Measurements from ENCODE around the gene OGFR. TPM values are rescaled to one million over a fixed set of nuclear protein-coding genes. Genes with fewer than 3 reads are reported as not detected.

Gene OGFR
- total RNA-seq, 1 donor = 39.1 TPM

DNA sequence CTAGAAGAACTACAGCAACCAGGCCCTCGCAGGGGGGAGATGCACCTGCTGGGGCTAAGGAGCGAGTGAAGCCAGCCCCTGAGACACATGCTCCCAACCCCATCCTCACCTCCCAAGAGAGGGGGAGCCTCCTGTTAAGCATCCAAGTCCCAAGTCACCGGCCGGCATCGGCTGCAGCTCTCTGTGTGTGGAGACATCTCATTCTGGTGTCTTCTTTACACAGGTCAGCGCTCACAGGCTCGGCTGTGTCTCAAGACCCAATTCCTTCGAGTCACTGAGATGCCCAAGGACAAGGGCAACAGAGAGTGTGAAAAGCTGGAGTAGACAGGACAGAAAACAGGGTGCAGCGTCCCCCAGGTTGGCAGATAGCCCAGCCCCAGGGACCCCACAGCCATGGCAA lies 29.4 kb upstream of the OGFR start:
- no peak for DNase-seq (ENCODE audit: insufficient read length, low spot score, missing footprints)
- Histone ChIP-seq H3K4me2 (ENCODE audit: insufficient read depth, low read length) (no peak overlapping the region), H4K20me1 (ENCODE audit: insufficient read depth, low read length) (no peaks in the 10 kb centered on the region), H3K27me3 (ENCODE audit: insufficient read depth, low read length) (peaks cover 3% of the 10 kb centered on the region), H3K9me3 (ENCODE audit: low read depth, low read length) (no peaks in the 10 kb centered on the region), H3K79me2 (ENCODE audit: insufficient read depth, low read length) (no peaks in the 10 kb centered on the region), H3K36me3 (ENCODE audit: insufficient read depth, low read length) (no peaks in the 10 kb centered on the region), H3K4me3 (ENCODE audit: insufficient read depth, low read length) (no peak overlapping the region), H3K4me1 (ENCODE audit: insufficient read depth, low read length) (no peaks in the 10 kb centered on the region), H3K27ac (ENCODE audit: low read depth, low read length) (no peak overlapping the region), H2AFZ (ENCODE audit: low read length) (no peak overlapping the region)
- TF ChIP-seq CTCF (IDR thresholded peaks at IDR 0.05; ENCODE audit: extremely low read depth, low read depth, low read length) = no peak

GRCh38 chr20:62776035-62776691 lies 28.5 kb upstream of the OGFR start:
- peaks cover 6% of the 10 kb centered on the region for H3K27me3 ChIP-seq (ENCODE audit: insufficient read depth, low read length)

GRCh38 chr20:62776692-62777527 lies 27.7 kb upstream of the OGFR start:
- no peaks in the 10 kb centered on the region for H3K36me3 ChIP-seq (ENCODE audit: insufficient read depth, low read length)
- peaks cover 6% of the 10 kb centered on the region for H3K27me3 ChIP-seq (ENCODE audit: insufficient read depth, low read length)
- no peaks in the 10 kb centered on the region for H4K20me1 ChIP-seq (ENCODE audit: insufficient read depth, low read length)
- DNase-seq (ENCODE audit: insufficient read length, low spot score, missing footprints) = no peak
- H3K4me3 ChIP-seq (ENCODE audit: insufficient read depth, low read length) = no peak overlapping the region
- H3K4me1 ChIP-seq (ENCODE audit: insufficient read depth, low read length) = no peaks in the 10 kb centered on the region
- no peaks in the 10 kb centered on the region for H3K9me3 ChIP-seq (ENCODE audit: low read depth, low read length)
- no peak overlapping the region for H3K27ac ChIP-seq (ENCODE audit: low read depth, low read length)
- TF ChIP-seq CTCF (IDR thresholded peaks at IDR 0.05; ENCODE audit: extremely low read depth, low read depth, low read length) = no peak
- no peaks in the 10 kb centered on the region for H3K79me2 ChIP-seq (ENCODE audit: insufficient read depth, low read length)
- H2AFZ ChIP-seq (ENCODE audit: low read length) = no peak overlapping the region
- no peak overlapping the region for H3K4me2 ChIP-seq (ENCODE audit: insufficient read depth, low read length)

More at GRCh38 chr20:62776035-62776691, 28.5 kb upstream of the OGFR start:
- Histone ChIP-seq H3K9me3 (ENCODE audit: low read depth, low read length) (no peaks in the 10 kb centered on the region), H3K36me3 (ENCODE audit: insufficient read depth, low read length) (no peaks in the 10 kb centered on the region), H4K20me1 (ENCODE audit: insufficient read depth, low read length) (no peaks in the 10 kb centered on the region), H2AFZ (ENCODE audit: low read length) (no peak overlapping the region), H3K79me2 (ENCODE audit: insufficient read depth, low read length) (no peaks in the 10 kb centered on the region), H3K27ac (ENCODE audit: low read depth, low read length) (no peak overlapping the region), H3K4me2 (ENCODE audit: insufficient read depth, low read length) (no peak overlapping the region), H3K4me3 (ENCODE audit: insufficient read depth, low read length) (no peak overlapping the region), H3K4me1 (ENCODE audit: insufficient read depth, low read length) (no peaks in the 10 kb centered on the region)
- no peak for TF ChIP-seq CTCF (IDR thresholded peaks at IDR 0.05; ENCODE audit: extremely low read depth, low read depth, low read length)
- no peak for DNase-seq (ENCODE audit: insufficient read length, low spot score, missing footprints)

GRCh38 chr20:62777528-62777830 lies 27.2 kb upstream of the OGFR start:
- H2AFZ ChIP-seq (ENCODE audit: low read length) = no peak overlapping the region

More at GRCh38 chr20:62777528-62777830, 27.2 kb upstream of the OGFR start:
- Histone ChIP-seq H4K20me1 (ENCODE audit: insufficient read depth, low read length) (no peaks in the 10 kb centered on the region), H3K4me3 (ENCODE audit: insufficient read depth, low read length) (no peak overlapping the region), H3K4me2 (ENCODE audit: insufficient read depth, low read length) (no peak overlapping the region), H3K4me1 (ENCODE audit: insufficient read depth, low read length) (no peaks in the 10 kb centered on the region), H3K36me3 (ENCODE audit: insufficient read depth, low read length) (no peaks in the 10 kb centered on the region), H3K27me3 (ENCODE audit: insufficient read depth, low read length) (peaks cover 6% of the 10 kb centered on the region), H3K27ac (ENCODE audit: low read depth, low read length) (no peak overlapping the region), H3K79me2 (ENCODE audit: insufficient read depth, low read length) (no peaks in the 10 kb centered on the region), H3K9me3 (ENCODE audit: low read depth, low read length) (no peaks in the 10 kb centered on the region)
- TF ChIP-seq CTCF (IDR thresholded peaks at IDR 0.05; ENCODE audit: extremely low read depth, low read depth, low read length) = no peak
- no peak for DNase-seq (ENCODE audit: insufficient read length, low spot score, missing footprints)
